HG03378 (cell line): ENCODE measurements around the gene LRP2.

Source experiments
- ATAC-seq: cut with Tn5 transposase; IDR thresholded peaks from one replicate; pipeline ENCODE4 v1.9.1; 2021; ENCODE audit warnings: mild to moderate bottlenecking, moderate library complexity; ENCODE audit not compliant: unreplicated experiment

The LRP2 gene

GRCh38 chr2:169131587-169132512, 230.5 kb downstream of the LRP2 start:
- ATAC-seq = peak; percentile 90

- no peak for ATAC-seq
These were observed 232.6 kb downstream of the LRP2 start for GRCh38 chr2:169129703-169130243.

- ATAC-seq = no peak
These were observed 242.5 kb downstream of the LRP2 start for GRCh38 chr2:169119851-169120250.

DNA sequence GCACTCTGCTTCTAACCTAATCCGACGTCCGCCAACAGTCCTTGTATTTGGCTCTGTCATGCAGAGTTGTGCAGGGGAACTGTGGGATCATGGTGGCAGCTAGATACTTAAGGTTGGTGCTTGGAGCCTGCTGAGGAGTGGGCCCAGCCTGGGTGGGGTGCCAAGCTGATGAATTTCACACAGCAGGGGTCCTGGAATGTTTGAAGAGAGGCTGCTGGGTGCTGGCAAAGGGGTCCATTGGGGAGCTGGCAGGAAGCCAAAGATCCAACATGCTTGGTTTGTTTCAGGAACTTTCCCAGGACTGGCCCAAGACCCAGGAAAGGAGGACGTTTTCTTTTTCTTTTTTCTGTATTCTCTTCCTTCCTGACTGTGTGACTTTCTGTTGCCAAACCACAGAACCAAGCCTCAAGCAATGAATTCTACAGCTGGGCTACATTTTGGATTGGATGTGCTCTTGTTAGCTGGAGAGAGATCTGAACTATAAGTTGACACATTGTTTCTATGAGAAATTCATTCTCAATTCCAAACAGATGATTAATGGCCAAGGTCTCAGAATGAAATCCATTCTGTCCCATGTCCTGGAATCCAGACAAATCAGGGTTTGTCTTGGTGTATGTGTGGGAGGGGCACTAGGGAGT, 243.1 kb downstream of the LRP2 start:
- ATAC-seq = no peak

DNA sequence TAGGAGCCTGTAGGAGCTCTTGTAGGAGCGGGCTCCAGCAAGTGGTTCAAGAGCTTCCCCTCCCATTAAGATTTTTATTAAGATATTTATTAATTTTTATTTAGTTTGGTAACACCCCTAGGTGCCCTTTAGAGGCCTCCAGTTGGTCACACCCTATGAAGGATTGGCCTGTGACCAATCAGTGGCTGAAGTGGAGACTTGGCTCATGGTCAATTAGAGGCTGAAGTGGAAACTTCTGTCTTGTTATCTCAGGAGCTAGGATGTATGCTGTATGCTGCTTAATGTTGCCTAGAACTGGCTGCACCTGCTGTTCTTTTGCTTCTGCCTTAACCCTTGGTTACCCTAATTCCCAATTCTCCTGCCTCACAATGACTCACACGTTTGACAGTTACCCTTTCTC, 244.3 kb downstream of the LRP2 start:
- no peak for ATAC-seq

GRCh38 chr2:169116993-169117392, 245.3 kb downstream of the LRP2 start:
- ATAC-seq = no peak

DNA sequence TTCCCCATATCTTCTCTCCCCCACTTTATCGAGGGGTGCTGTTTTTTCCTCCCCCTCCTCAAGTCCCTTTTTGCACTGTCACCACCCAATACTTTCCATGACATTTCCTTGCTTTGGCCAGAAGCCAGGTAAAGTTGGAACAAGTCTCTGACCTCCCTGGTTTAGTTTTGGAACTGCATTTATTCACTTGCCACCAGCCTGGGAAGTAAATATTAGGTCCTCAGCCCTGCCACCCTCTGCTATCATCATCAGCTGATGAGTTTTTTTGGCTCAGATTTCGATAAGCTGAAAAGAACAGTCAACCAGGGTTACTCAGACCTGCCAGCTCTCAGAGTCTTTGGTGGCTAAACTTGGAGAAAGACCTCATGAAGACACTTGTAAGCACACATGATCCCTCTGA, 246.0 kb downstream of the LRP2 start:
- ATAC-seq = no peak

DNA sequence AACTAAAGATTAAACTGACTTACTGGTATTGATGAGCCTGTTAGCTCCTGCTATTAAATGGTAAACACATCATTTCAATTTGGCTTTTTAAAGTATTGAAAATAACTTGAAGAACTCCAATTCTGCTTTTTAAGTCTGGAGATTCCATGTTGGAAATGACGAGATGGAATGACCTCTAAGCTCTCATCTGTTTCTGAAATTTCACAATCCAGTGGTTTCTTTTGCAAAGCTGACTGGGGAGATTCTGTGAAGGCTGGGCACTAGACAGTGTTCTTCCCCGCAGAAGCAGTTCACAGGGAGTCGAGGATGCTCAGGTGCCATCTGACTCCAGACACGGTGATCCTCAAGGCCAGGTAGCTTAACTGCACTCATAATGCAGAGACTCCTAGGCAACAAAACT, 248.3 kb downstream of the LRP2 start:
- ATAC-seq = no peak

DNA sequence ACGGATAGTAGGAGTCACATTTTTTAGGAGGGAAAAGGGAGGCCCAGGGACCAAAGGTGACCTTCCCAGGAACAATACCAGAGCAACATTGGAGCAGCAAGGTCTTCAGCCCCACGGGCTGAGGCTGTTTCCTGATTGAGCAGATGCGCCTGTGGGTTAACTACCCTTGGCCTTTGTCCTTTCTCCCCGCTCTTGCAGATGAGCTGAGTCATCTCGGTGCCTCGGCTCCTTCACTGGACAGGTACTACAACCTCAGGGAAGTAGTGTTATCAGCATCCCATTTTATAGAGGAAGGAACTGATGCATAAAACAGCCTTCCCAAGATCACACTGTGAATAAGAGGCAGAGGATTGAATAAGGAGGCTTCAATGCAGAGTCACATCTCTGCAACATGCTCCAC, 249.5 kb downstream of the LRP2 start:
- ATAC-seq = no peak

DNA sequence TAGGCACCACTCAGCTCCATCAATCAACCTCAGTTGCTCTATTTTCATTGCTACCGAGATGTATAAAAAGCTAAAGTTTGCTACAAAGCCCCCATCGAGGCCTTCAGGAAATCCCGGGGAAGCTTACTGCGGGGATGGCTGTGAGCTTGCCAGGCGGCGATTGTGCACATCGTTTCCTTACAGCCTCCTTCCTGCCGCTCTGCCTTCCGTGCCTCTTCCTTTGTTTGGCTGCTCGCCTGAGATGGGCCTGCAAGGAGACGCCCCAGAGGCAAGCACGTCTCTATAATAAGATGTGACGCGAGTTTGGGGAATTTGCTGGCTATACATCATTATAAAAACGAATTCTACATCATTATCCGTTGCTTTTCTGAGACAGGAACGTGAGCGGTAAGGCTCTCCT, 251.4 kb downstream of the LRP2 start:
- ATAC-seq = no peak

DNA sequence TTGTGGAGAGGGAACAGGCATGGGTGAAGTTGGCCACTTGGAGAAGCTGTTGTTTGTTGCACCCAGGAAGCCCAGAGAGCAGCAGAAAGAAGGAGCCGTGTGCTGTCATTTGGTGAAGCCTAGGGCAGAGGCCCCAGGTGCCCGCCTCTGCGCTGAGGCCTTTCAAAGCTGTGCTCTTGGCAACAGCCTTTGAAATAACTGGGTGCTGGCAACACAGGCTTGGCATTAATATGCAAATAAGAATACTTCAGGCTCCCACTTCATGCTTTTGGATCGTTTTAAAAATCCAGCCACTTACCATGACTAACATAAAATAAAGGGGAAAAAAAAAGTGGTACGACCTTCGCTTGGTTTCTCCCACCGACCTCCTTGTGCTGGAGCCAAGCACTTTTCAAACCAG, 251.9 kb downstream of the LRP2 start:
- ATAC-seq = no peak

- ATAC-seq = peak; percentile 47
These were observed 252.6 kb downstream of the LRP2 start for GRCh38 chr2:169109502-169110409.

DNA sequence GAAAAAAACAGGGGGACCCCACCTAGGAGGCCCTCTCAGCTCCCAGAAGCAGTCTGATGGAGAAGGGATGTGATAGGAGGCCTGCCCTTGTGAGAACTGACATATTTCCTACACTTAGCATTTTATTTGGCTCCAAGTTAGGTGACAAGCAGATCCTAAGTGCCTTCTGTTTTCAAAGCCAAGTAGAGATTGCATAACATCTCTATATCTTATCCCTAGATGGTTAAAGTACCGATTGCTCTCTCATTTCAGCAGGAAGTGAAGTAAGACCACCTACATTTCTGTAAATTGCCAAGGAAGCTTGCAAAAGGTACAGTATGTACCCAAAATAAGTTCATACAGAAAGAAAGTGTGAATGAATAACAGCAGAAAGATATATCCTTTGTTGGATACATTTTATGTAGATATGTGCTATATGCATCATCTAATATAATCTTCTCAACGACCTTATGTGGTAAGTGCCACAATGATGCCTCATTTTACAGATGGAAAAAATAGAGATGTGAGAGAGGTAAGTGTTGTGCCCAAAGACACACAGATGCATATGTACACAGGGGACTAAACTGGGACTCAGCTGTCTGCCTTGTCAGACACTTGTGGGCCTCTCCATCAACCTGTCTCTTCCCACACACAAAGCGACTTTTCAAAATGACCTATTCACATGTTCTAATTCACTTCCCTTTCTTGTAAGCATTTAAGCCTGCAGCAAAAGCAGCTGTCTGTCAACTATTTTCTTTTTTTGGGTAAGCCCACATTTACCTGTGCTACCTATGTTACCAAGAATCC, 254.0 kb downstream of the LRP2 start:
- ATAC-seq = no peak

GRCh38 chr2:169107645-169108044, 254.7 kb downstream of the LRP2 start:
- peak; percentile 89 for ATAC-seq

GRCh38 chr2:169106563-169107545, 255.5 kb downstream of the LRP2 start:
- no peak for ATAC-seq

DNA sequence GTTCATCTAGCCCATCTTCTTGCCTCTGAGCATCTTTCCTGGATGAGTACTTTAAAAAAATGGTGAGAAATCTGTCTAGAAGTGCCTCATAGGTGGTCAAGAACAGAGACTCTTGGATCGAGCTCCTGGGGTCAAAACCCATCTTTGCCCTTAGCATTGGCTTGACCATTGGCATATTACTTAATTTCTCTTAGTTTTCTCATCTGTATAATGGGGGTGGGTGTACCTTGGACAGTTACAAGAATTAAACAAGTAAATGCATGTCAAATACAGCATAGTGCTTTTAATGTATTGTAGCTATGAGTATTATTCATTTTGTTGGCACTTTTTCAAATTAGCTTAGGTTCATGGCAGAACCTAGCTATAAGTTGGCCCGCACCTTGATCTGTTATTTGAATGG, 256.2 kb downstream of the LRP2 start:
- no peak for ATAC-seq

GRCh38 chr2:169105476-169105875, 256.9 kb downstream of the LRP2 start:
- ATAC-seq = no peak

GRCh38 chr2:169104848-169105247, 257.5 kb downstream of the LRP2 start:
- ATAC-seq = no peak

DNA sequence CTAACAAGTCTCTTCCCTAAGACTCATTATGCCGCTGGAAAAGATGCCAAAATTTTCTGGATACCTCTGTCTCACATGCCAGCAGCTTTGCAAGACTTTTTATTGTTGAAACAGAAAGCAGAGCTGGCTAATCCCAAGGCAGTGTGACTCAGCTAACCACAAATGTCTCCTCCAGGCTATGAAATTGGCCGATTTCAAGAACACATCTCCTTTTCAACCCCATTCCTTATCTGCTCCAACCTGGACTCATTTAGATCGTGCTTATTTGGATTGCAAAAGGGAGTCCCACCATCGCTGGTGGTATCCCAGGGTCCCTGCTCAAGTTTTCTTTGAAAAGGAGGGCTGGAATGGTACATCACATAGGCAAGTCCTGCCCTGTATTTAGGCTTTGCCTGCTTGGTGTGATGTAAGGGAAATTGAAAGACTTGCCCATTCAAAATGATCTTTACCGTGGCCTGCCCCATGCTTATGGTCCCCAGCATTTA, 266.7 kb downstream of the LRP2 start:
- ATAC-seq = peak; percentile 46
